PC-9 (cell line): ENCODE data around the gene ADISSP.

ENCODE experiments used
- EZH2 ChIP-seq: fragments of 200-600 bp; sonication (generic); IDR thresholded peaks from 2 replicates; pipeline ENCODE4 v1.8.0; 2017; ENCODE audit warnings: antibody characterized with exemption, low read depth
- TF ChIP-seq, protein P1 (sequence below): fragments of 200-600 bp; sonication (generic); conservative IDR thresholded peaks from 2 replicates; pipeline ENCODE4 v1.6.1; 2017; ENCODE audit warnings: mixed run types, antibody characterized with exemption, mild to moderate bottlenecking, moderate library complexity

DNA sequence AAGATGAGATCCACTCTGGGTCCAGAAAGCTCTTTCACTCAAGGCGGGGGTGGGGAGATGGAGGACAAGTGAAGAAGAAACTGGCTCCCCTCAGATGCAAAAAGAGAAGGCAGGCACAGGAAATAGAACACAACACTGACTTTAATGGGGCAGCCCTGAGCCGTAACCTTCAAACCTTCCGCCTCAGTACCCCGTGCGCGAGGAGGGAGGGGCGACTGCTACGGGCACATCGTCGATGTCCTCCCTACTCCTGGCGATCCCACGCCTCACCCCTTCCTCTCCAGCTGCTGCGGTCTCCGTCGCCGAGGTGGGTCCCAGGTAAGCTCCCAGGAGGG lies 9.8 kb upstream of the ADISSP start:
- TF ChIP-seq, protein P1, sequence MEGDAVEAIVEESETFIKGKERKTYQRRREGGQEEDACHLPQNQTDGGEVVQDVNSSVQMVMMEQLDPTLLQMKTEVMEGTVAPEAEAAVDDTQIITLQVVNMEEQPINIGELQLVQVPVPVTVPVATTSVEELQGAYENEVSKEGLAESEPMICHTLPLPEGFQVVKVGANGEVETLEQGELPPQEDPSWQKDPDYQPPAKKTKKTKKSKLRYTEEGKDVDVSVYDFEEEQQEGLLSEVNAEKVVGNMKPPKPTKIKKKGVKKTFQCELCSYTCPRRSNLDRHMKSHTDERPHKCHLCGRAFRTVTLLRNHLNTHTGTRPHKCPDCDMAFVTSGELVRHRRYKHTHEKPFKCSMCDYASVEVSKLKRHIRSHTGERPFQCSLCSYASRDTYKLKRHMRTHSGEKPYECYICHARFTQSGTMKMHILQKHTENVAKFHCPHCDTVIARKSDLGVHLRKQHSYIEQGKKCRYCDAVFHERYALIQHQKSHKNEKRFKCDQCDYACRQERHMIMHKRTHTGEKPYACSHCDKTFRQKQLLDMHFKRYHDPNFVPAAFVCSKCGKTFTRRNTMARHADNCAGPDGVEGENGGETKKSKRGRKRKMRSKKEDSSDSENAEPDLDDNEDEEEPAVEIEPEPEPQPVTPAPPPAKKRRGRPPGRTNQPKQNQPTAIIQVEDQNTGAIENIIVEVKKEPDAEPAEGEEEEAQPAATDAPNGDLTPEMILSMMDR: no peak
- TF ChIP-seq EZH2: no peak
